ENCODE measurements around the gene ITIH2.

GRCh38 chr10:7789390-7789789 is 86.3 kb downstream of the ITIH2 start:
- TF ChIP-seq, protein P1, sequence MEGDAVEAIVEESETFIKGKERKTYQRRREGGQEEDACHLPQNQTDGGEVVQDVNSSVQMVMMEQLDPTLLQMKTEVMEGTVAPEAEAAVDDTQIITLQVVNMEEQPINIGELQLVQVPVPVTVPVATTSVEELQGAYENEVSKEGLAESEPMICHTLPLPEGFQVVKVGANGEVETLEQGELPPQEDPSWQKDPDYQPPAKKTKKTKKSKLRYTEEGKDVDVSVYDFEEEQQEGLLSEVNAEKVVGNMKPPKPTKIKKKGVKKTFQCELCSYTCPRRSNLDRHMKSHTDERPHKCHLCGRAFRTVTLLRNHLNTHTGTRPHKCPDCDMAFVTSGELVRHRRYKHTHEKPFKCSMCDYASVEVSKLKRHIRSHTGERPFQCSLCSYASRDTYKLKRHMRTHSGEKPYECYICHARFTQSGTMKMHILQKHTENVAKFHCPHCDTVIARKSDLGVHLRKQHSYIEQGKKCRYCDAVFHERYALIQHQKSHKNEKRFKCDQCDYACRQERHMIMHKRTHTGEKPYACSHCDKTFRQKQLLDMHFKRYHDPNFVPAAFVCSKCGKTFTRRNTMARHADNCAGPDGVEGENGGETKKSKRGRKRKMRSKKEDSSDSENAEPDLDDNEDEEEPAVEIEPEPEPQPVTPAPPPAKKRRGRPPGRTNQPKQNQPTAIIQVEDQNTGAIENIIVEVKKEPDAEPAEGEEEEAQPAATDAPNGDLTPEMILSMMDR (IDR thresholded peaks at IDR 0.05), result no peak
- no peak for TF ChIP-seq POLR2A (IDR thresholded peaks at IDR 0.05)

Data from right lobe of liver (tissue), 4 donors.